ENCODE data around the gene EPS8L2.
"Not testable (repeated sequence)": the region's sequence is repeated elsewhere in the genome, so short reads cannot be mapped to it uniquely, and the experiment has no call there.

EPS8L2 gene

DNA sequence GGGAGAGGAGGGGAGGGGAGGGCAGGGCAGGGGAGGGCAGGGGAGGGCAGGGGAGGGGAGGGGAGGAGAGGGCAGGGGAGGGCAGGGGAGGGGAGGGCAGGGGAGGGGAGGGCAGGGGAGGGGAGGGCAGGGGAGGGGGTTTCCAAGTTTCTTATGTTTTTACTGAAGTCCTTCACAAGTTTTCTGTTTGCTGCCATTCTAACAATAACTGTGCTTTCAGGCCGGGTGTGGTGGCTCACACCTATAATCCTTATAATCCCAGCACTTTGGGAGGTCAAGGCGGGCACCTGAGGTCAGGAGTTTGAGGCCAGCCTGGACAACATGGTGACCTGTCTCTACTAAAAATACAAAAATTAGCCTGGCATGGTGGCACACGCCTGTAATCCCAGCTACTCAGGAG is 15.8 kb upstream of the EPS8L2 start:
- DNase-seq (ENCODE audit: low read depth), result not testable (repeated sequence)

DNA sequence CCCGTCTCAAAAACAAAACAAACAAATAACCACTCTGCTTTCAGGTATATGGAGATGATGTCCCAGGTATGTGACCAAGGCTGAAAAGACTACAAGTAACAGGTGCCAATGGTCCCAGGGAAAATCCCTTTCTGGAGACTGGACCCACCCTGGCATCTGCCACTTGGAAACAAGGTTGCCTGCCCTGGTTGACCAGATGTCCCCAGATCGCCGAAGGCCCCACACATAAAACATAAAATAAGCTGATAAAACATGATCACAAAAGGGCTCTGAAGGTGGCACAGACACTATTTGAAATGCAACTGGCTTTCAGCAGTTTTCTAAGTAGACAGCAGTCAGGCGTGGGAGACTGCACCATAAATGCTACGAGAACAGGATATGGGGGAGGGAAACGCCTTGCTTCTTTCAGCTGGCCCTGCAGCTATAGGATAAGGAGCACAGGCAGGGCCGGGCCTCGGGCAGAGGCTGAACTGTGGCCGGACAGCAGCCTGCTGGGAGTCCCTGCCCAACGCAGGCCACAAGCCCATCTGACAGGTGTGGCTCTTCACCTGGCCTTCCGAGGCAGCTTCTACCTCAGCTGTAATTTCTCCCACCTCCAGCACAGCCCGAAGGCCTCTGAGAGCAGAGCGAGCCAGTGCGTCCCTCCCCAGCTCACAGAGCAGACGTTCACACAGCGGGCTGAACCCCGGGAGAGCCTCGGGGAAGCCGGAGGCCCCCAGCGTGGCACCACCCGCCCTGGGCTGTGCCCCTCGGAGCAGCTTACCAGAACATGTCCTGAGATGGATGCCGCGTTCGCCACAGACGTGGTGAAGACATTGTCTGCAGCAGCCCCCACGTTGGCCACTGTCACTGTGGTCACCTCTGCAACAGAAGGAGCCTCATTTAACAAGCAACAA is 15.0 kb upstream of the EPS8L2 start:
- no peak for DNase-seq (ENCODE audit: low read depth)

GRCh38 chr11:691710-692590 is 14.1 kb upstream of the EPS8L2 start:
- no peak for DNase-seq (ENCODE audit: low read depth)

DNA sequence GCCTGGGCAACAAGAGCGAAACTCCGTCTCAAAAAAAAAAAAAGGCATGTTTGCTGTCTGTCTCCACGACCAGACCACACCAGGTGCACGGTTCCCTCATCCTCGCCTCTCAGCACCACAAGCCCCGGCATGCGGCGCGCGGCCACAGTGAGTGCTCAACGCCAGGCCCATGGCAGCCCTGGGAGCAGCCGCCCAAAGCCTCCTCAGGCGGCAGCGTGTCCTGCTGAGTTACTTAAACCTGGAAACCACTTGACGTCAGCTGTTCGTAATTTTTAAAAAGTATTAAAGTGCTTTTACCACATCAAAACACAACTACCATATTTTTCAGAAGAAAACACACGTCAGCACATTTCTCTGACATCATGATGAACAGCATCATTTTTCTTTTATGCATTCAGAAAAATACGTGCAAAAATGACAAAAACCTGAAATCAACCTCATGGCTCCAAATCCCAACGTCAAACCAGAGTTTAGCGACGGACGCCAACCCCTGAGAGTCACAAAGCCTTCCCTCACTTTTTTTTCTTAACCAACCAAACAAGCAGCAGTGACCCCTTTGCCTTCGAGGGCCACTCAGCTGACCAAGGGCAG is 13.1 kb upstream of the EPS8L2 start:
- no peak for DNase-seq (ENCODE audit: low read depth)

DNA sequence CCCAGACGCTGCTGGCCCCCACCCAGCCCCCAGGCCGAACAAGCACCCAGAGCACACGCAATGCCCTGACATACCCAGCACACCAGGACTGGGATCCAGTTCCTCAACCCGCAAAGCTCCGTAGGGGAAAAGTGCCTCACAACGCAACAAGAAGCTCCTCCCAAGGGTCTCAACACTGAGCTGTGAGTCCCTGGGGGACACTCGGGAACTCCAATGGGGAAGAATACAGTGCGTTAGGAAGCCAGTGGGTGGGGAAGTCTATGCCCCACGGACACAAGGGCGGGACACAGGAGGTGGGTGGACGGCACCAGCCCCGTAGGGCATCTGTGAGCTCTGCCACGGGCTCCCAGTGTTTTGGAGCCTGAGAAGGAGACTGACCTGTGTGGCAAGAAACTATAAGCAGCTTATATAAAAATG is 12.6 kb upstream of the EPS8L2 start:
- no peak for DNase-seq (ENCODE audit: low read depth)

GRCh38 chr11:693887-694562 is 12.0 kb upstream of the EPS8L2 start:
- no peak for DNase-seq (ENCODE audit: low read depth)

GRCh38 chr11:694563-695287 is 11.3 kb upstream of the EPS8L2 start, which contains the start of gene DEAF1:
Gene DEAF1, minus strand, starts transcription at chr11:695222. Its CDS starts 175 bp downstream, at chr11:695047.
- peak; percentile 97 for DNase-seq (ENCODE audit: low read depth)

DNA sequence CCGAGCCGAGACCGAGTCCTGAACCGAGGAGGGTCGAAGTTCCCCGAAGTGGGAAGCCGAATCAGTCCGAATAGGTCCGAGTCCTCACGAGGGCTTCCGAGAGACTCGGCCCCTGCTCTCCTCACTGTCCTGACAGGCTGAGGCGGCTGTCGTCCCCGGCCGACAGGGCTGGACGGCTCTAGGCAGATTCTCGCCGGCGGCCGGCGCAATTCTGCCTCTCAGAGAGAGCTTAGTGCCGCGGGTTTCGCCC is 10.8 kb upstream of the EPS8L2 start:
- no peak for DNase-seq (ENCODE audit: low read depth)

- peak; percentile 90 for DNase-seq (ENCODE audit: low read depth)
Measured at GRCh38 chr11:695538-696248, 10.3 kb upstream of the EPS8L2 start, which contains the start of gene TMEM80. Gene TMEM80, plus strand, starts transcription at chr11:695816. Its CDS starts 12 bp downstream, at chr11:695828.

DNA sequence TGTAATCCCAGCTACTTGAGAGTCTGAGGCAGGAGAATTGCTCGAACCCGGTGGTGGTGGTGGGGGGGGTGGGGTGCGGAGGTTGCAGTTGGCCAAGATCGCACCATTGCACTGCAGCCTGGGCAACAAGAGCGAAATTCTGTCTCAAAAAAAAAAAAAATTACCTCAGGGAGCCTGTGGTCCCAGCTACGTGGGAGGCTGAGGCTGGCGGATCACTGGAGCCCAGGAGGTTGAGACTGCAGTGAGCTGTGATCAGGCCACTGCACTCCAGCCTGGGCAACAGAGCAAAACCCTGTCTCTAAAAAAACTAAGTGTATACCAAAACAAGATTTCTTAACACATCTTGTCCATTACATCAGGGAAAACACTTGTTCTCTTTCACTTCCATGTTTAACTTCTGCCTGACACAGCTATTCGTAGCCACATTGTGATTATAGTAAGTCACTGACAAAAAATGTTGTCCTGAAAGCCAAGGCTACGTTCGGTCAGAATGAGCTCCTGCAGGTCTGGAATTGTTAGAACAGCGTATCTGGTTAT is 9.0 kb upstream of the EPS8L2 start:
- no peak for DNase-seq (ENCODE audit: low read depth)

DNA sequence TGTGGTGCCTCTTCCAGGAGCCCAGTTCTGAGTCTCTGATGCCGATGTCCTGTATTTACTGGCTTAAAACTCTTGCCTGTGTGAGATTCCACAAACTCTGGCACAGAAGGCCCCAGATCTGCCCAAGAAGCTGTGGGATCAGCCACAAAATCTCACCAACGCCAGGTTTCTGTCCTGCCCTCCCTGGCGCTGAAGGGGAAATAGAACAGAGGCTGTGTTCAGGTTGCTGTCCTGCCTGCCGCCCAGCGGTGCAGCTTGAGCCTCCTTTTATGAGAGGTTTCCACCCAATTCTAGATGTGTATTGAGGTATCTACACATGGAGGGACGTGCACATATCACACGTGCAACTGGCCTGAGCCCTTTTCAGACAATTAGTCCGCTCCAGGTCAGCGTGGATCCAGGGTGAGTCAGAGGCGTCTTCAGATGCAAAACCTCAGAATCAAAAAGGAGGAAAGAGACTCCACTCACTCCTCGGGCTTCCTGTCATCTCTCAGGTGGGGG is 8.2 kb upstream of the EPS8L2 start:
- DNase-seq (ENCODE audit: low read depth), result no peak

- DNase-seq (ENCODE audit: low read depth), result no peak
Measured at GRCh38 chr11:698493-699115, 7.4 kb upstream of the EPS8L2 start.

- DNase-seq (ENCODE audit: low read depth), result no peak
Measured at GRCh38 chr11:699116-699508, 6.9 kb upstream of the EPS8L2 start.

GRCh38 chr11:699753-700152 is 6.3 kb upstream of the EPS8L2 start:
- DNase-seq (ENCODE audit: low read depth), result no peak

- no peak for DNase-seq (ENCODE audit: low read depth)
Measured at GRCh38 chr11:701741-702461, 4.1 kb upstream of the EPS8L2 start.

DNA sequence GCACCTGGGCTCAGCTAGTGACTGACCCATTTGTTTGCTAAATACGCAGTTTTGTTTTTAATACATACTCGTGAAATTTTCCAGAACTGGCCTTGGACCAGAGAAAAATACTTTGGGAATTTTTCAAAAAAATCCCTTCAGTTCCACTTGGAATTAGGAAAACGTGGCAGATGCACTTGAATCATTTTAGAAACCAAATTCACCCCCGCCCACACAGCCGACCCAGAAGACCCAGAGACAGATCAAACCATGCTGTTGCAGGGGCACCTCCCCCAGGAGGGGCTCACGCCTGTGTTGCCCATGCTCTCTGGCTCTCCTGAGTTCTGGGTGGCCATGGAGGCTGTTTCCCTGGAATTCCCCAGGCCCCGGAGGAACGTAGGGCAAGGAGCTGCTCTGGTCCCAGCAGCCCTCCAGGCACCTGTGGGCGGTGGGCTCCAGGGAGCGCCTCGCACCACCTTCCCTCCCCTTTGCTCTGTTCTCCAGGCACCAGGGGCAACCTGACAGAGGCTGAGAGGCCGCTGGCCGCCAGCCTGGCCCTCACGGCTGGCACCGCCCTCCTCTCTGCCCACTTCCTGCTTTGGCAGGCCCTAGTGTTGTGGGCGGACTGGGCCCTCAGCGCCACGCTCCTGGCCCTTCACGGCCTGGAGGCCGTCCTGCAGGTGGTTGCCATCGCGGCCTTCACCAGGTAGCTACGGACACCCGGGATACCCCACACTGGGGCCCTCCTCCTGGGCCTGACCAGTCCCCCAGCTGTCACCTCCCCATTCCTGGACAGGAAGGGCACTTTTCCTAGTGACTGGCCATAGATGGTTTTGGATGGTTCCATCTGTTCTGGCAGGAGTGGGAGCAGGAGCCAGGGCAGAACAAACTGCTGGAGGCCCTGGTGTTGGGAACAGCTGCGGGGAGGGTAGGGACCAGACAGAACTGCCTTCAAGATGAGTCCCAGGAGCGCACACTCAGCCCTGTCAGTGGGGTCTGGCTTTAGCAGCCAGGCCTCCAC is 3.3 kb upstream of the EPS8L2 start:
- DNase-seq (ENCODE audit: low read depth), result no peak

DNA sequence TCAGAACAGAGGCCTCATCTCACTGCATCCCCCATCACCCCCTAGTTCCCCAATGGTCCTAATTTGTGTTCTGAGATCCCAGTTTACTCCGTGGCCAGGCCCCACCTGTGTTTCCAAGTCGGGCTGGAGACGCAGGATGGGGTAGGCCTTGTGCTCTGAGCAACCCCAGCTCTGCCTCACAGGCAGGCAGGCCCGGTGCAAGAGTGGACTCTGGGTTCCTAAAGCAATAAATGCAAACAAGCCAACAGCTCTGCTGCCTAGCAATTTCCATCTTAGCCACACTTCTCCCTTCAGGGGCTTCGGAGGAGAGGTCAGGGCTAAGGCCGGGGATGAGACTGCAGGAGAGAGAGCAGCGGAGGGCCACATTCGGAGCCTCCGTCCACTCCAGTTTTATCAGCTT is 2.5 kb upstream of the EPS8L2 start:
- DNase-seq (ENCODE audit: low read depth), result no peak

- no peak for DNase-seq (ENCODE audit: low read depth)
Measured at GRCh38 chr11:704228-704674, 1.8 kb upstream of the EPS8L2 start.
